Common myeloid progenitor, CD34-positive (primary cell): ENCODE measurements around the gene DPYD.
A peak's percentile ranks its signal among the peaks of the same experiment; 100 is the strongest.

Source experiments
- CTCF ChIA-PET: fragments of 350-600 bp; sonication (Branson Sonifier 250); formaldehyde crosslinking; loops from one replicate; lab custom pipeline; 2021; ENCODE audit warnings: antibody characterized with exemption; lab: Charles Lee
- POLR2A ChIA-PET: fragments of 350-600 bp; sonication (Branson Sonifier 250); formaldehyde crosslinking; loops from one replicate; lab custom pipeline; 2021; ENCODE audit warnings: antibody characterized with exemption; lab: Charles Lee
- DNase-seq, 3 donors: peaks; one replicate each; pipeline versions ENCODE4 v3.0.0 to v3.0.0-alpha.2; 2013
- H3K27ac ChIP-seq, 2 experiments: 1 replicate in 1 of 2; 2 replicates in 1 of 2; pipeline ENCODE4 v1.7.0; 2013; ENCODE audit warnings: inconsistent platforms in 2 of 2, low read length in 2 of 2, mild to moderate bottlenecking in 2 of 2, low read depth in 1 of 2, moderate library complexity in 1 of 2; ENCODE audit not compliant: severe bottlenecking in 2 of 2, insufficient read depth in 1 of 2, poor library complexity in 1 of 2
- H3K27me3 ChIP-seq, 5 experiments: replicated peaks in 2 of 5; 1 replicate in 3 of 5; 2 replicates in 2 of 5; pipeline versions ENCODE4 v1.6.1 to v1.7.0; 2013; ENCODE audit warnings: low read length in 4 of 5, mild to moderate bottlenecking in 2 of 5, moderate library complexity in 2 of 5, inconsistent platforms in 1 of 5; ENCODE audit not compliant: insufficient read depth in 5 of 5, control insufficient read depth in 4 of 5
- H3K36me3 ChIP-seq, 4 experiments: 1 replicate in 2 of 4; 2 replicates in 2 of 4; pipeline versions ENCODE4 v1.6.1 to v1.7.0; 2013; ENCODE audit warnings: low read length in 3 of 4, control low read depth in 1 of 4, mild to moderate bottlenecking in 1 of 4; ENCODE audit not compliant: control insufficient read depth in 4 of 4, insufficient read depth in 4 of 4
- H3K4me1 ChIP-seq, 4 experiments: 1 replicate in 3 of 4; 2 replicates in 1 of 4; pipeline versions ENCODE4 v1.6.1 to v1.7.1; 2013; ENCODE audit warnings: low read length in 3 of 4, mild to moderate bottlenecking in 3 of 4, control low read depth in 1 of 4, inconsistent platforms in 1 of 4, moderate library complexity in 1 of 4; ENCODE audit not compliant: control insufficient read depth in 4 of 4, insufficient read depth in 4 of 4; ENCODE audit errors: control extremely low read depth in 1 of 4
- H3K4me3 ChIP-seq, 7 experiments: 1 replicate in 4 of 7; 2 replicates in 3 of 7; pipeline versions ENCODE4 v1.5.1 to v1.7.0; 2013; ENCODE audit warnings: mild to moderate bottlenecking in 7 of 7, low read length in 6 of 7, moderate library complexity in 6 of 7, inconsistent platforms in 2 of 7, low read depth in 2 of 7, control low read depth in 1 of 7; ENCODE audit not compliant: insufficient read depth in 4 of 7, control insufficient read depth in 1 of 7; ENCODE audit errors: extremely low read depth in 1 of 7
- H3K9me3 ChIP-seq, 5 experiments: 1 replicate in 4 of 5; 2 replicates in 1 of 5; pipeline versions ENCODE4 v1.6.1 to v1.7.1; 2013; ENCODE audit warnings: low read length in 4 of 5, mild to moderate bottlenecking in 2 of 5, inconsistent platforms in 1 of 5, low read depth in 1 of 5, moderate library complexity in 1 of 5; ENCODE audit not compliant: control insufficient read depth in 4 of 5, insufficient read depth in 2 of 5; ENCODE audit errors: control extremely low read depth in 1 of 5
- WGBS: methylation state at CpG from one replicate; pipeline ENCODE4 v1.1.5; 2013; ENCODE audit not compliant: insufficient coverage; 5-methylcytosine and 5-hydroxymethylcytosine counted together

Gene DPYD

GRCh38 chr1:97920276-97920831 lies 480 bp downstream of the DPYD start:
- peak overlapping the region; percentile 64 to 86 for H3K27ac ChIP-seq
- H3K27me3 ChIP-seq: no peaks in the 10 kb centered on the region
- DNase-seq: no peak
- POLR2A ChIA-PET: interaction anchor here (1.9 kb wide), 1 partner anchor 11 kb away, joined by 6 read pairs; no protein-coding TSS in a partner anchor
- peak overlapping the region; percentile 72 to 100 (median 91) for H3K4me3 ChIP-seq
- no peaks in the 10 kb centered on the region for H3K9me3 ChIP-seq
- 0% methylated on average over 17 of the region's 24 CpGs for WGBS
- CTCF ChIA-PET: interaction anchor here (0.8 to 1.5 kb wide), 4 partner anchors 20 to 100 kb away, joined by 3 to 4 read pairs (median 3); no protein-coding TSS in a partner anchor
- peaks cover 24 to 38% (median 33%) of the 10 kb centered on the region in 4 experiments for H3K4me1 ChIP-seq
- no peaks in the 10 kb centered on the region for H3K36me3 ChIP-seq

GRCh38 chr1:97919585-97920261 lies 1.1 kb downstream of the DPYD start:
- Histone ChIP-seq H3K9me3 (no peaks in the 10 kb centered on the region), H3K27me3 (no peaks in the 10 kb centered on the region), H3K27ac (peak overlapping the region; percentile 64 to 86), H3K4me1 (peaks cover 24 to 38% (median 32%) of the 10 kb centered on the region in 4 experiments), H3K36me3 (no peaks in the 10 kb centered on the region), H3K4me3 (peak overlapping the region in 6 of 7 experiments; percentile 88 to 100 (median 93))
- 0% methylated on average over 2 of the region's 6 CpGs for WGBS
- peak in 2 of 3 donors; percentile 51 to 67 for DNase-seq
- POLR2A ChIA-PET: interaction anchor here (1.9 kb wide), 1 partner anchor 10 kb away, joined by 6 read pairs; no protein-coding TSS in a partner anchor
- CTCF ChIA-PET: interaction anchor here (0.8 to 1.5 kb wide), 5 partner anchors 10 to 100 kb away, joined by 3 to 4 read pairs (median 3); no protein-coding TSS in a partner anchor

- peak overlapping the region in 6 of 7 experiments; percentile 88 to 100 (median 93) for H3K4me3 ChIP-seq
- H3K27me3 ChIP-seq: no peaks in the 10 kb centered on the region
- no CpG with 5 or more reads among the region's 1 CpG for WGBS
- ChIA-PET POLR2A (no interaction called here), CTCF (interaction anchor here (1.2 to 1.9 kb wide), 3 partner anchors 9 to 129 kb away, joined by 3 to 6 read pairs (median 4); no protein-coding TSS in a partner anchor)
- H3K27ac ChIP-seq: peak overlapping the region; percentile 6 to 86
- peaks cover 24 to 38% (median 32%) of the 10 kb centered on the region in 4 experiments for H3K4me1 ChIP-seq
- H3K9me3 ChIP-seq: no peaks in the 10 kb centered on the region
- DNase-seq: no peak
- no peaks in the 10 kb centered on the region for H3K36me3 ChIP-seq
These were observed 1.9 kb downstream of the DPYD start for GRCh38 chr1:97918961-97919360.

GRCh38 chr1:97913506-97914139 lies 7.2 kb downstream of the DPYD start:
- Histone ChIP-seq H3K27me3 (no peaks in the 10 kb centered on the region), H3K4me1 (peaks cover 17 to 28% (median 23%) of the 10 kb centered on the region in 4 experiments), H3K27ac (no peak overlapping the region), H3K4me3 (no peak overlapping the region), H3K9me3 (no peaks in the 10 kb centered on the region), H3K36me3 (no peaks in the 10 kb centered on the region)
- ChIA-PET POLR2A (interaction anchor here (0.7 kb wide), 1 partner anchor 313 kb away, joined by 3 read pairs; no protein-coding TSS in a partner anchor), CTCF (no interaction called here)
- DNase-seq: no peak
- 93% methylated on average over 2 of the region's 3 CpGs for WGBS

GRCh38 chr1:97911266-97912215 lies 9.3 kb downstream of the DPYD start:
- Histone ChIP-seq H3K4me1 (peaks cover 5 to 10% (median 8%) of the 10 kb centered on the region in 4 experiments), H3K36me3 (no peaks in the 10 kb centered on the region), H3K27me3 (no peaks in the 10 kb centered on the region), H3K27ac (no peak overlapping the region), H3K9me3 (no peaks in the 10 kb centered on the region), H3K4me3 (no peak overlapping the region)
- 58% methylated on average over 3 of the region's 8 CpGs for WGBS
- no peak for DNase-seq
- POLR2A ChIA-PET: no interaction called here
- CTCF ChIA-PET: interaction anchor here (0.9 kb wide), 1 partner anchor 10 kb away, joined by 3 read pairs; no protein-coding TSS in a partner anchor

- CTCF ChIA-PET: interaction anchor here (0.8 kb wide), 1 partner anchor 10 kb away, joined by 4 read pairs; no protein-coding TSS in a partner anchor
- no peak overlapping the region for H3K27ac ChIP-seq
- POLR2A ChIA-PET: interaction anchor here (1.7 kb wide), 1 partner anchor 11 kb away, joined by 6 read pairs; the partner anchor contains the start of gene DPYD
These were observed 11.6 kb downstream of the DPYD start for GRCh38 chr1:97909266-97909665.

More at GRCh38 chr1:97909266-97909665, 11.6 kb downstream of the DPYD start:
- Histone ChIP-seq H3K9me3 (no peaks in the 10 kb centered on the region), H3K36me3 (no peaks in the 10 kb centered on the region), H3K4me1 (peaks cover 5 to 15% (median 7%) of the 10 kb centered on the region in 4 experiments), H3K27me3 (no peaks in the 10 kb centered on the region), H3K4me3 (no peak overlapping the region)
- no peak for DNase-seq
